Keratinocyte (primary cell): Measurements from ENCODE around the gene IGF1R. TPM values are rescaled to one million over a fixed set of nuclear protein-coding genes. Genes with fewer than 3 reads are reported as not detected.
"Not testable (repeated sequence)": the region's sequence is repeated elsewhere in the genome, so short reads cannot be mapped to it uniquely, and the experiment has no call there.

Source experiments
- DNase-seq: peaks from one replicate; pipeline ENCODE4 v3.0.0-alpha.2; 2011; ENCODE audit warnings: low read depth, missing footprints, low spot score
- FAIRE-seq: peaks from 2 replicates; lab custom pipeline; 2011; peaks lifted over from hg19 to GRCh38; lab: Jason Lieb, UNC
- H2AFZ ChIP-seq: 2 replicates; pipeline ENCODE4 v1.6.0; 2012; ENCODE audit warnings: low read length, control low read depth, inconsistent platforms; ENCODE audit not compliant: control insufficient read depth
- H3K27ac ChIP-seq: 2 replicates; pipeline ENCODE4 v1.5.1; 2011; ENCODE audit warnings: low read length; ENCODE audit not compliant: control insufficient read depth, insufficient read depth
- H3K27me3 ChIP-seq: 3 replicates; pipeline ENCODE4 v1.6.0; 2011; ENCODE audit warnings: low read length; ENCODE audit not compliant: control insufficient read depth, insufficient read depth; ENCODE audit errors: extremely low read depth
- H3K36me3 ChIP-seq, 2 experiments: 2 replicates in 1 of 2; 3 replicates in 1 of 2; pipeline ENCODE4 v1.5.1; 2011; ENCODE audit warnings: low read length in 2 of 2, mild to moderate bottlenecking in 1 of 2; ENCODE audit not compliant: control insufficient read depth in 2 of 2, insufficient read depth in 2 of 2; ENCODE audit errors: extremely low read depth in 1 of 2
- H3K4me1 ChIP-seq: 3 replicates; pipeline ENCODE4 v1.5.1; 2011; ENCODE audit warnings: low read length; ENCODE audit not compliant: control insufficient read depth, insufficient read depth; ENCODE audit errors: extremely low read depth
- H3K4me2 ChIP-seq: 3 replicates; pipeline ENCODE4 v1.6.0; 2011; ENCODE audit warnings: low read depth, low read length; ENCODE audit not compliant: control insufficient read depth, insufficient read depth; ENCODE audit errors: extremely low read depth
- H3K4me3 ChIP-seq, 3 experiments: fragments of 200-600 bp in 1 of 3; sonication (generic) in 1 of 3; 2 replicates in 2 of 3; 3 replicates in 1 of 3; pipeline ENCODE4 v1.5.1; 2011 to 2016; ENCODE audit warnings: low read length in 3 of 3, mild to moderate bottlenecking in 3 of 3, control low read depth in 2 of 3, inconsistent platforms in 1 of 3, low read depth in 1 of 3, mixed read lengths in 1 of 3, mixed run types in 1 of 3, moderate library complexity in 1 of 3; ENCODE audit not compliant: control insufficient read depth in 2 of 3, insufficient read depth in 2 of 3; ENCODE audit errors: extremely low read depth in 1 of 3
- H3K79me2 ChIP-seq: 2 replicates; pipeline ENCODE4 v1.6.0; 2012; ENCODE audit warnings: low read length; ENCODE audit not compliant: control insufficient read depth, insufficient read depth
- H3K9ac ChIP-seq: 3 replicates; pipeline ENCODE4 v1.6.0; 2011; ENCODE audit warnings: low read length; ENCODE audit not compliant: control insufficient read depth, insufficient read depth; ENCODE audit errors: extremely low read depth
- H3K9me1 ChIP-seq: 3 replicates; pipeline ENCODE4 v1.6.0; 2011; ENCODE audit warnings: low read length; ENCODE audit not compliant: control insufficient read depth, insufficient read depth; ENCODE audit errors: extremely low read depth
- H3K9me3 ChIP-seq: 2 replicates; pipeline ENCODE4 v1.5.1; 2012; ENCODE audit warnings: low read depth, low read length; ENCODE audit not compliant: control insufficient read depth
- H4K20me1 ChIP-seq: 3 replicates; pipeline ENCODE4 v1.6.0; 2011; ENCODE audit warnings: low read length; ENCODE audit not compliant: control insufficient read depth, insufficient read depth; ENCODE audit errors: extremely low read depth
- CTCF ChIP-seq, 3 experiments: IDR thresholded peaks in 1 of 3; conservative IDR thresholded peaks in 1 of 3; optimal IDR thresholded peaks in 1 of 3; 2 replicates in 2 of 3; 3 replicates in 1 of 3; pipeline versions ENCODE3 to v1.5.1; 2011; ENCODE audit warnings: low read length in 3 of 3, mild to moderate bottlenecking in 3 of 3, moderate library complexity in 2 of 3, control low read depth in 1 of 3, inconsistent platforms in 1 of 3; ENCODE audit not compliant: insufficient read depth in 2 of 3; ENCODE audit errors: extremely low read depth in 1 of 3
- EZH2 ChIP-seq: IDR thresholded peaks from one replicate; pipeline ENCODE4 v1.6.1; 2012; ENCODE audit warnings: inconsistent platforms, mild to moderate bottlenecking, low read length, moderate library complexity
- dilution Hi-C: fragments of 300-500 bp; cut with MboI; formaldehyde crosslinking; loops from one replicate; pipeline ENCODE4 v1.7.0; 2020; ENCODE audit warnings: low sequenced_read_pairs; ENCODE audit not compliant: extremely low pct_ligation_motif_present
- polyA plus RNA-seq, 5 experiments: library from polyadenylated mRNA; depleted of rRNA in 3 of 5; stranded (reverse) in 3 of 5; stranded (forward) in 1 of 5; unstranded in 1 of 5; fragments of >200 nt; gene quantifications; 1 replicate in 1 of 5; 2 replicates in 3 of 5; 3 replicates in 1 of 5; pipeline versions ENCODE4 v1.2.1 to v1.2.3, GENCODE V29; 2011 to 2012; ENCODE audit warnings: missing spikeins in 2 of 5, low read depth in 1 of 5, low replicate concordance in 1 of 5

The IGF1R gene
- polyA plus RNA-seq, 1 donor (not counting 4 experiments of a cell fraction or from before 2014, with no cell fraction given), result 14.5 TPM

GRCh38 chr15:99002226-99002625, 353.9 kb downstream of the IGF1R start:
- Histone ChIP-seq H3K79me2 (no peaks in the 10 kb centered on the region), H3K9ac (no peak overlapping the region), H4K20me1 (no peaks in the 10 kb centered on the region), H3K27me3 (peaks cover 3% of the 10 kb centered on the region), H3K27ac (no peak overlapping the region), H3K4me1 (no peaks in the 10 kb centered on the region), H3K9me1 (no peaks in the 10 kb centered on the region), H3K36me3 (no peaks in the 10 kb centered on the region), H3K4me2 (no peak overlapping the region), H3K4me3 (no peak overlapping the region), H2AFZ (no peak overlapping the region), H3K9me3 (no peaks in the 10 kb centered on the region)
- DNase-seq, result no peak
- TF ChIP-seq CTCF (optimal IDR thresholded peaks at IDR 0.05 in 1 of 3, IDR thresholded peaks at IDR 0.05 in 1 of 3, conservative IDR thresholded peaks at IDR 0.05 in 1 of 3; ENCODE audit: extremely low read depth in 1 of 3, insufficient read depth in 2 of 3, low read length in 3 of 3) (no peak), EZH2 (no peak)
- dilution Hi-C loops, result no loop called here
- no peak for FAIRE-seq

GRCh38 chr15:99003317-99003716, 355.0 kb downstream of the IGF1R start:
- H3K4me2 ChIP-seq, DNase-seq: not testable (repeated sequence)

GRCh38 chr15:99004998-99005974, 356.9 kb downstream of the IGF1R start:
- H3K9me1 ChIP-seq, H3K4me3 ChIP-seq, H3K4me2 ChIP-seq, H3K27me3 ChIP-seq, H3K9ac ChIP-seq, H3K9me3 ChIP-seq, DNase-seq, H3K4me1 ChIP-seq, H3K79me2 ChIP-seq, H4K20me1 ChIP-seq, FAIRE-seq, H2AFZ ChIP-seq, H3K36me3 ChIP-seq, H3K27ac ChIP-seq, dilution Hi-C loops: not testable (repeated sequence)

More at GRCh38 chr15:99003317-99003716, 355.0 kb downstream of the IGF1R start:
- H3K27me3 ChIP-seq, H3K36me3 ChIP-seq, H3K9ac ChIP-seq, H3K27ac ChIP-seq, H2AFZ ChIP-seq, dilution Hi-C loops, H3K4me1 ChIP-seq, H4K20me1 ChIP-seq, H3K79me2 ChIP-seq, H3K9me1 ChIP-seq, H3K4me3 ChIP-seq, H3K9me3 ChIP-seq, FAIRE-seq: not testable (repeated sequence)
